HG02884 (cell line): ENCODE data around the gene PLXNB2.

Experiments
- ATAC-seq: cut with Tn5 transposase; IDR thresholded peaks from one replicate; pipeline ENCODE4 v1.9.1; 2021; ENCODE audit warnings: mild to moderate bottlenecking, moderate library complexity; ENCODE audit not compliant: unreplicated experiment

The PLXNB2 gene

DNA sequence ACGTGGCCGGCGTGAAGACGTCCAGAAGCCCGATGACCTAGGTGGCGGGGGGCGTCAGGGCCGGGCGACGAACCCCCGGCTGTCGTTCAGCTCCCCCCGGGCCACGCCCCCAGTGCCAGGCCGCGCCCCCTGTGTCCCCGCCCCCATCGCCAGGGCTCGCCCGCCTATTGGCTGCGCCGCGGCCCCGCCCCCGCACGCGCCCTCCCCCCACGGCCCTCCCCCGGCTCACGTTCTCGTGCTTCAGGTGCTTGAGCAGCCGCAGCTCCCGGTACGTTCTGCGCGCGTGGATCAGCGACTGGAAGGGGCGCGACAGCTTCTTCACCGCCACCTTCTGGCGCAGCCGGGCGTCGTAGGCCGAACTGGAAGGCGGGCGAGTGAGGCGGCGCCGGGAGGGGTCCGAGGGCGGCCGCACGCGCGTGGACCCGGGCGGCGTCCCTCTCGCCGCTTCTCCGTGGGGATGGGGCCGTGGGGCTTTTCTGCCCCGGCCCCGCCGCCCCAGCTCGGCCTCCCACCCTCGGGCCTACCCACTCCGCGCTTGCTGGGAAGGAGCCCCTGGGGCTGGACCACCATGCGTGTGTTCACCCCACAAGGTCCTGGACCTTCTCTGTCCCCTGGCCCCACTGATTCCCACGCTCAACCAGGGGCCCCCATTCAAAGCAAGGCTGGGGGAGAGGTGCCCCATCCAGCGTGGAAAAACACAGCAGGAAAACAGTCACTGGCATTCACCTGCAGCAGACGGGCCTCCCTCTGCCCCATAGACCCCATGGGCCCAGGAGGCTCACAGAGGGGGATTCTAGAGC, 39.7 kb downstream of the PLXNB2 start:
- no peak for ATAC-seq

DNA sequence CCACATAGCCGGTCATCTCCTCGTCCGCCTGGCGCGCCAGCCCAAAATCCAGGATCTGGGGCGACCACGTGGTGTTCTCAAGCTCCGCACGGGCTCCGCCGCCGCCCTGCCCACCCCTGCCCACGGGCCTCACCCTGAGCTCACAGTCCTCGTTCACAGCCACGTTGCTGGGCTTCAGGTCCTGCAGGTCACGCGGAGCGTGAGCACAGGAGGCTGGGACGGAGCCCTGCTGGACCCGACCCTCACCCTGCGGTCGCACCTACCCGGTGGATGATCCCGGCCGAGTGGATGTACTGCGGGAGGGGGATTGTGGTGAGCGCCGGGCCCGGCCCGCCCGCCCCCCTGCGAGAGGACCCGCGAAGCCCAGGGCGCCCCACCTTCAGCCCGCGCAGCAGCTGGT, 40.5 kb downstream of the PLXNB2 start:
- ATAC-seq = no peak

DNA sequence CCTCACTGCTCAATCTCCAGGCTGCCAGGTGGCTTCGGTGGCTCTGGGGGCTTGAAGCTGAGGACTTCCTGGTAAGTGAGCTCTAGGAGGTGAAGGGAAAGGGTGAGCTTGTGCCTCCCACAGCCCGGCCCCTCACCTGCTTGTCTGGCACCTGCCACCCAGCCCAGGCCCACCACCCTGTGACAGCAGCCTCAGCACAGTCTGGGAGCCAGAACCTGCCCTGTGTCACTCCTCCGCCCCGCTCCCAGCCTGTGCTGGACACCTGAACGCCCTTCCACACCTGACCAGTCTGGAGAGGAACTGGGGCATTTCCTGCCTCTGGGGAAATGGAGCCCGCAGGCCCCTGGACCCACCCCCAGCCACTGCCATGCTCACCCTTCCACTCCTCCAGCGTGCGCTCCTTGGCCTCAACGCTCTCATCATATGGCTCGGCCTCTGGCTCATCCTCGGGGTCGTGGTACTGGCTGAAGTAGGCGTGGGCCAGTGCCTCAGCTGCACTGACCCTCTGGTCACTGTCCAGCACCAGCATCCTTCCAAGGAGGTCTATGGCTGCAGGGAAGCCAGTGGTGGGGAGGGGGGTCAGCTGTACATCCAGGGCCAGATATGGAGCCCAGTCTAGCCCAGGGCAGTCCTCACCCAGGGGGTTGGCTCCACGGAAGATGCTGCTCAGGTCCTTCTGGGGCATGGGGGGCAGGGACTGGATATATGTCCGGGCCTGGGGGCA, 42.3 kb downstream of the PLXNB2 start:
- ATAC-seq = no peak

DNA sequence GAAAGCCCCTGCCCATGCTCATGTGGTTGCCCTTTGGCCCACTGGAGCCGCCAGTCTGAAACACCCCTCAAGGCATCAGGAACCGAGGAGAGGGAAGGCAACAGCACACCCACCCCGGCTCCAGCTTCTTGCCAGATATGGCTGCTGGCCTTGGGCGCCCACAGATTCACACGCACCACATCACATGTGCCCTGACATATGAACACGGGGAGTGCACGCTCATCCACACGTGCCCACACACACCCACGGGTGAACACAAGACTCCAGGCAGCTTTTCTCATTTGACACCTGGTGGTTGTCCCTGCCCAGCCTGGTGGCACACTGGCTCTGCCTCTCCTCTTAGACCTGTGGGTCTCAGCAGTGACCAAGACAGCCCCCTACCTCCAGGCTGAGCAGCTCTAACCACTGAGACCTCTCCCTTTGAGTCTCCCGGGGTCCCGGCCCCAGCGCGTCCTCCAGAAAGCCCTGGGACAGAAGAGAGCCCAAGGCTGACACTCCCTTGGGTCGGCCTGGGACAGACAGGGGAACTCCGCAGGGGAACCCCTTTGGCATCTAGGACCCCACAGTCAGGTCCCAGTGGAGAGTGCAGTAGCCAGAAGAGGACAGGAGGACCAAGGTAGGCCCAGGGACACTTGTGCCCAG, 43.2 kb downstream of the PLXNB2 start:
- no peak for ATAC-seq

DNA sequence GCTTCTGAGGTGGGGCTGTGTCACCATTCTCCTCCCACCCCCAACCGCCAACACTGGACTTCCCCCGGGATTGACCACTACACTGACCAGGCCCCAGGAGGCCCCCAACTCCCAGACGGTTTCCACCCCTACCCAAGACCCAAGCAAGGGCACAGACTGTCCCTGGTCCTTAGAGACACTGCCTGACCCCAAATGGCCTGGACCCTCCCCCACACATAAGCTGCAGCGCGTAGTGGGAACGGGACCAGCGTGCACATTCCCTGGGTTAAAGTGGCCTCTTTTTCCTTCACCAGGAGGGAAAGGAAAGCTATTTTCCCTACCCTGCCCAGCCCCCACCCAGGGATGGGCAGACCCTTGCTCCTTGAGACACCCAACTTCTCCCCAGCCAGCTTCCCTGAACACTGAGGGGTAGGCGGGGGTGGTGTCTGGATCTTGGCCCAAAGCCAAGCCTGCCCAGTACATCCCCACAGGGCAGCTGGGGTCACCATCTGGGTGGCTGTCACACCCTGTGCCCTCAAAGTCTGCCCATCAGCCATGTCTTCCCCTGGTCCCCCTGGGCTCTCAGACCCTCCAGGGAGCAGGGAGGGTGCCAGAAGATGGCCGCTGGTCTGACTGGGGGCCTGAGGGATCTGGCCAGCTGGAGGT, 44.4 kb downstream of the PLXNB2 start:
- ATAC-seq = no peak

DNA sequence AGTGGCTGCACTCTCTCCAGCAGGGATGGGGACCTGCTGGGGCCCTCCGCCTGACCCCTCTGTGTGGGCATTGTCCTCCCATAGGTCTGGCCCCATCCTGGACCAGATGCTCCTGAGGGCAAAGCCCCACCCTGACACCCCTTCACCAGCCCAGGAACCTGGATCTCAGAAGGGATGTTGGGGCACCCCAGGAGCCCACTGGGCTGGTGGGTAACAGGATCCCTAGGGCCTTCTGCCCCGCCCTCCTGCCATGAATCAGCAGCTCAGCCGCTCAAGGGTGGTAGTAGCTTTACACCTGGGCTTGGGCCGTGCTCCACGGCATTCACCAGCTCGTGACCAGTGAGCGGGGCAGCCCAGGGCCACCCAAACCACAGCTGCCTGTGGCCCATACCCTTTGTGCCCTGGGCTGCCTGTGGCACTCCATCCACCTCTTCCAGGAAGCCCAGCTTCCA, 45.0 kb downstream of the PLXNB2 start:
- ATAC-seq = no peak

DNA sequence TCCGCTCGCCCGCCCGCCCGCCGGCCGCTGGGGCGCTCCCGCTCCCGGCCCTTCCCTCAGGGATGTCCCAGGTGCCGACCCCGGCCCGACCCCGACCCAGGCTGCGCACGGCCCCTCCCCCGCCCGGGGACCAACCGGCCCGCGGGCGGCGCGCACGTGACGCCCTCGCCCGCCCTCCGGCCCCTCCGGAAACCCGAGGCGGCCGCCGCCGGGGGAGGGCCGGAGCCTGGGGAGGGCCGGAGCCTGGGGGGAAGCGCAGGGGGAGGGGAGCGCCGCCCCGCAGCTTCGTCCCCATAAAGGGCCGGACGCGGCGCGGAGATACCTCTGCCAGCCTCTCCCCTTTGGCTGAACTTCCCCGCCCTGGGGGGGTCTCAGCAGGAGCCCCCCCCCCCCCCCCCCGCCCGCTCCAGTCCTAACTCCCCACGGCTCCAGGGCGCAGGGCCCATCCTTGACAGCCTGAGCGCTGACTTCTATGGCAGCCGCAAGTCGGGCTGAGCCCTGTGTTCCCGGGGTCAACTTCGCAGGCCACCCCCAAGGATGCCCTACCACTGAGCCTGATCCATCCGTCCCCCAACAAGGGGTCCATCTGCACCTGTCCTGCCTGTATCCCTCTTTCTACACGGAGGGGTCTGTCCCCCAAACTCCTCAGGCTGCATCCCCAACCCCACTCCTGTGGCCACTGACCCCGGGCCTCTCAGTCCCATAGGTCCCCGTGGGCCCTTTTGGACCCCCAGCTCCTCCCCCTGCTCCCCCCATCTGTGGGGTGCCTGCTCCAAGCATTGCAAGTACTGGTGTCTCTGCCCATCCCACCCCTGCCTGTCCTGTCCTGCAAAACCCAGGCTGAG, 45.6 kb downstream of the PLXNB2 start, which contains the start of gene MAPK12:
Gene MAPK12, minus strand, starts transcription at position 69 of the 845 bp plus-strand sequence. CDS start 174 bp downstream, outside the sequence.
- ATAC-seq = no peak

DNA sequence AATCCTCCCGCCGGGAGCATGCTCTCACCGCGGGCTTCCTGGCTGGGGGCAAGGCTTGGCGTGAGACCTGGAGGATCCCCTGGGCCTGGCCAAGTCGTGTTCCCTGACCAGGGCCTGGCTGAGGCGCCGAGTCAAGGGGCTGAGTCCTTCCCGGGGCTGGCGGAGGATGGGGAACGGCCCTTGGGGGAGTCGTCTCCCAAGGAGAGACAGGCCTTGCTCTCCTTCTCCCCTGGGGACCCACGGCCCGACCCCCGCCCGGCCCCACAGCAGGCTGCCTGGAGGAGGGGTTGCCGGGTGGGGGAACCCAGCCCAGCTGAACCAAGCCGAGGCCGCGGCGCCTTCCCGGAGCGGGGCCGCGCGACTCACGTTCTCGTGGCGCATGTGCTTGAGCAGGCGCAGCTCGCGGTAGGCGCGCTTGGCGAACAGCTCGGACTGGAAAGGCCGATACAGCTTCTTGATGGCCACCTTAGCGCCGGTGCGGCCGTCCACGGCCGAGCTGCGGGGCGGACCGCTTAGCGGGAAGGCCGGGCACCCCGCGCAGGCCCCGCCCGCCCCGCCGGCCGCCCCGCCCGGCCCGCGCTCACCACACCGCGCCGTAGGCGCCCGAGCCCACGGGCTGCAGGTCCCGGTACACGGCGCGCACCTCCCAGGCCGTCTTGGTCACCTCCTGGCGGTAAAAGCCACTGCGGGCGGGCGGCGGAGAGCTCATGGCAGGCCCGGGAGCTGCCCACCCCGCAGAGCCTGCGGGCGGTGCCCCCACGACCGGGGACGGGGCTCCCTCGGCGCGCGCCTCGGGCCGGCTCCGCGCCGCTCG, 46.4 kb downstream of the PLXNB2 start:
- ATAC-seq = no peak

DNA sequence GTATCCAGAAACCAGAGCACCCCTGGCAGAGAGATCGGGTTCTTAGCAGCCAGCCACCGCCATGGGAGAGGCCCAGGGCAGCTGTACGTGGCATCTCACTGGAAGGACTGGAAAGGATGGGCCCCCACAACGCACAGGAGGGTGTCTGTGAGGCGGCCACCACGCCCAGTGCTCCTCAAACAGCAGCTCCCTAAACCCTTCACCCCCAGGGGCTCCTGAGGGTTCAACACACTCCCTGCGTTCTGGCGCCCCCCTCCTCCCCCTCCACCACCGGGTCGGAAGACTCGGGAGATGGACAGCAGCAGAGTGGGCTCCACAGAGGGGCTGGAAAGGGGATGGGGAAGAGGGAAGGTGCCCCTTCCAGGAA, 47.0 kb downstream of the PLXNB2 start:
- ATAC-seq = no peak

DNA sequence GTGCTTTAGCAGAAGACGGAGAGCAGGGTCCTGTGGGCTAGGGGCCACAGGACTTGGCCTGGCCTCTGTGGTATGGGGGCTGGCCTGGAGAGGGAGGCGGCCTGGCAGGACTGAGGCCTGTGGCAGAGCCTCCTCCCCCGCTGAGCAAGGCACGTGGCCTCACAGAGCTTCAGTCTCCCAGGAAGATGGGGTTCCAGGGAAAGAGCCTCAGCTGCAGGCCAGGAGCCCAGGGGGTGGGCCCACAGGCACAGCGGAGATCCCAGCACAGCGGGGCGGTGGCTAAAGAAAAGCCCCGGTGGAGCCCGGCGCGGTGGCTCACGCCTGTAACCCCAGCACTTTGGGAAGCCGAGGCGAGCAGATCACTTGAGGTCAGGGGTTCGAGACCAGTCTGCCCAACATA, 48.1 kb downstream of the PLXNB2 start:
- ATAC-seq = no peak

DNA sequence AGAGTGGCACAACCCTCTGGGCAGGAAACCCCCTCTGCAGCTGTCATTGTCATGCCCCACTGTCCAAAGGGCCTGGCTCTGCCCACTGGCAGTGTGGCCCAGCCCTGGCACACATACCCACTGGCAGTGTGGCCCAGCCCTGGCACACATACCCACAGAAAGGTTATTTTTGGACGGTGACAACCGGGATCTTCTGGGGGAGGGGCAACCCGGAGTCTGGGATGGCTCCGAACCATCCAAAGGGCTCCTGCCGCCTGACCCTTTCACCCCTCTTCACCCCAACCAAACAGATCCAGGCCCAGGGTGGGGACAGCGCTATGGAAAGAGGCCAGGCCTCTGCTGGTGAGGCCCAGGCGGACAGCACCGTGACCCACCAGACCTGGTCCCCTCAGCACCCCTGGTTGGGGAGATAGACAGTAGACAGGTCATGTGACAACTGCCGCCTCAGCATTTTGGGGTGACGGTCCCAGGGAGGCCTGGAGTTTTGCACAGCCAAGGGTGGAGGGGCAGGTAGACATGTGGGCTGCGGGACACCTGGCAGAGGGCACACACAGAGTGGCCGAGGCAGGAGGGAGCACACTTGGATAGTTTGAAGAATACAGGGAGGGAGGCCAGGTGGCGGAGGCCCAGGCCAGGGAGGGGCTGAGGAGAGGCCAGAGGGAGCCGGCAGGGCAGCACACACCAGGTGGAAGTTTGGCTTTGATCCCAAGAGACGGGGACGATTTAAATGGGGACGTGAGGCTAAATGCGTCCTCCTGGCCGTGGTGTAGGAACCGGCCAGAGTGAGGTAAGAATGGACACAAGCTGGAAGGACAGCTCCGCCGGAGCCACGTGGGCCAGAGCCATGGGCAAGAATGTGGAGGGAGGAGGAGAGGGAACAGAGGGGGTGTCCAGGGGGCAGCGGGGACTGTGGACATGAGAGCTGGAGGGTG, 48.8 kb downstream of the PLXNB2 start:
- ATAC-seq = no peak

DNA sequence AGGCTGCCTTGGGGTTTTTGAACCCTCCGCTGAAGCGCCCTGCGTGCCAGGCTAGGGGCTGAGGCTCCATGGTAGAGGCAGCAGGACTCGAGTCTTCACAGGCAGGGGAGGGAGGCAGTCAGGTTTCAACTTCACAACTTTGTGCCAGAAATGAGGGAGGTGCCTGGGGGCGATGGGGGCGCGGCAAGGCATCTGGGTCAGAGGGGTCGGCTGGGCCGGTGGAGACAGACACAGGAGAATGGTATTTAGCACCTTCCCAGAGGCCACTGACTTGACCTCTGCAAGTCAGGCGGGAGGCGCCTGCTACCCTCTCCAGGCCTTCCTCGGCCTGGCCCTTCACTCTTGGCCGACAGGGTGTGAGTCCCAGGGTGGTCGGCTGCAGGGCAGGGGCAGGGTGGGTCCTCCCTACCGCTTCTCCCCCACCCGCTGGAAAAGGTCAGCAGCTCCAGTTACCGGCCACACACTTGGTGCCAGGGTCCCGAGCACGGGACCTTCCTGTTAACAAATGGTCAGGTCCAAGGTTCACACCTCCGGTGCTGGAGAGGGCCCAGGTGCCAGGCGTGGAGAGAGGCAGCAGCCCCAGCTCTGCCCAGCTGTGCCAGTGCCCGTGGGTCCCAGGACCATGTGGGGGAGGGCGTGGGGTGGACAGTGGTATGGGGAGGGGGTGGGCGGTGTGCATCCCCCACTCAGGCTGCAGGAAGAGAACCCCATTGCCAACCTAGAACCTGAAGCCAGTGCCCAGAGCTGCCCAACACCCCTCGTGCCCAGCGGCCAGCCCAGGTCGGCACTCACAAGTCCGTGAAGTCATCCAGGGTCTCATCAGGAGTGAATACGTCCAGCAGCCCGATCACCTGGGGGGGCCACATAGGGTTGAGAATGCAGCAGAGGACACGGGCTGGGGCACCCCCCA, 49.7 kb downstream of the PLXNB2 start:
- no peak for ATAC-seq

DNA sequence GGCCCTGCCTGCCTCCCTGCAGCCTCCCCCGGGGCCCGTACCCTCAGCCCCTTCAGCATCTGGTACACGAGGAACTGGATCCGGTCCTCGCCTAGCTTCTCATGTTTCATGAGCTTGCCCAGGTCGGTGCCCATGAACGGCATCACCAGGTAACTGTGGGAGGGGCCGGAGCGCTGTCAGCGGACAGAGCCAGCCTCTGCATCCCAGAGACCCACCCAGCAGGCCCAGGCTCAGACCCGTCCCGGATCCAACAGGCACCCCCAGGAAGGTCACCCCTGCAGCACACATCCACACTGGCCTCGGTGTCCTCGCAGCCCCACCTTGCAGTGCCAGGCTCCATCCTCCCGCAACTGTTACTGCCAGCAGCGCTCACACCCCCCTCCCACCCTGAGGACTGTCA, 50.4 kb downstream of the PLXNB2 start:
- ATAC-seq = no peak

DNA sequence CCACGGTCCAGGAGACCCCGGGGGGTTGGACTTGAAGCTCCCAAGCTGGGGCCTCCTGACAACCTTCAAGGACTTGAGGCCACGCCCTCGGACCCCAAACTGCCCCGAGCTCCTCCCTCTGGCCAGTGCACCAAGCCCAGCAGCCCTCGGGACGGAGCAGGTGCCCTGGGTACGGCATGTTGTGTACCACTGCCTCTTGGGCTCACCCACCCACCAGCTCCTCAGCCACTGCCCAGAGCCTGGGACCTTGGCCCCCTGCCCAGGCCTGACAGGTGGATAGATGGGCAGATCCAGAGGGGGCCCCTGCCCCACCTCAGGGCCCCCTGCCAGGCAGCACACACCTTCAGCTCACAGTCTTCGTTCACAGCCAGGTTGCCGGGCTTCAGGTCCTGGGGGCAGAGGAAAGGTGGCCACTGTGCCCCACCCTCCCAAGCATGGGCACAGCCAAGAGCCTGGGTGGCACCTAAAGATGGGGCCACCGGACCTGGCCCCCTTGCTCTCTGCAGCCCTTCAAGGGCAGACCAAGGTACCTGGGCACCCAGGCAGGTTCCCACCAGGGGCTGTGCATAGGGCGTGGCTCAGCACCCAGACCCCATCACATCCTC, 51.1 kb downstream of the PLXNB2 start:
- ATAC-seq = no peak

DNA sequence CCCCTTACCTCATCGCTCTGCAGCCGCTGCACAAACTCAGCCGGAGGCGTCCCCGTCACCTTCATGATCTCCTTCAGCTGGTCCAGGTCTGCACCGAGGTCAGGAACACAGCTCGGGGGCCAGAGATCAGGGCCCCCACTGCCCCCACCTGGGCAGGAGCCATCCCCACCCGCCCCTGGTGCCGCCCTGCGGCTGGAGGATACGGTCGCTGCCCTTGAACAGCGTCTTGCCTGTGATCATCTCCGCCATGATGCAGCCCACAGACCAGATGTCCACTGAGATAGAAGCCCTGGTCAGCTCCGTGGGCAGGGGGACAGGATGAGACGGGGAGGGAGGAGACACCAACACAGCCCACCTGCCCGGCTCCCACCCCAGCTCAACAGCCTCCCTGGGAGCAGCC, 51.8 kb downstream of the PLXNB2 start:
- no peak for ATAC-seq

DNA sequence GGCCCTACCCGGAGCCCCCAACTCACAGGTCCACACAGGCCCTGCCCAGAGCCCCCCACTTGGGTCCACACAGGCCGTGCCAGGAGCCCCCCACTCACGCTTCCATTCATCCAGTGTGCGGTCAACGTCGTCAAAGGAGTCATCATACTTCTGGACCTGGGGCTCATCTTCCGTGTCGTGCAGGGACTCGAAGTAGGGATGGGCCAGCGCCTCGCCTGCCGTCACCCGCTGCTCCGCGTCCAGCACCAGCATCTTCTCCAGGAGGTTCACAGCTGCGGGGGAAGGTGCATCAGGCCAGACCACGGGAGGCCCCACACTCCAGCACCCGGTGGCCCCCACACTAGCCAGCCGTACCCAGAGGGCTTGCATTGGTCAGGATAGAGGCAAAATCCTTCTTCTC, 52.3 kb downstream of the PLXNB2 start:
- no peak for ATAC-seq

DNA sequence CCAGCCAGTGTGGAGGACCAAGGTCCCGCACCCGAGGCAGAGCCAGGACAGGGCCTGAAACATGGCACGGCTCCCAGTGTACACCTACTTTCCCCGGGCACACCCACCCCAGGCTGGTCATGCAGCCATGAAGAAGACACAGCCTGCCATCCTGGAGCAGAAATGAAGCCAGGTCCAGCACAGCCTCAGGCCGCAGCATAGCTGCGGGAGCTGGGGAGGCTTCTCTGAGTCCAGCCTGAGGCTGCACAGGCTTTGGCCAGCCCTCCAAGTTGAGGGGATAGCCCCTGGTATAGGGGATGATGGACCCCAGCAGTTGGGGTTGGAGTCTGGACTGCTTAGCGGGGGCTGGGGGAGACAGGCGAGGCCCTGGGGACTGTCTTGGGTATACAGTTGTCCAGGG, 53.5 kb downstream of the PLXNB2 start:
- ATAC-seq = no peak
